ENCODE measurements around the gene ST6GAL1.

GRCh38 chr3:187125319-187126031 lies 195.1 kb downstream of the ST6GAL1 start:
- TF ChIP-seq CTCF (IDR thresholded peaks at IDR 0.05) = no peak
- no peak for TF ChIP-seq POLR2A (IDR thresholded peaks at IDR 0.05)
- TF ChIP-seq EP300 (IDR thresholded peaks at IDR 0.05) = no peak
